ENCODE measurements around the gene THAP8.

THAP8 gene

GRCh38 chr19:36028313-36029041, 25.6 kb downstream of the THAP8 start:
- DNase-seq: no peak

GRCh38 chr19:36027696-36028095, 26.4 kb downstream of the THAP8 start:
- DNase-seq: no peak

- DNase-seq: no peak
Measured at GRCh38 chr19:36026091-36026876, 27.8 kb downstream of the THAP8 start.

GRCh38 chr19:36025541-36025940, 28.5 kb downstream of the THAP8 start:
- no peak for DNase-seq

- no peak for DNase-seq
Measured at GRCh38 chr19:36023432-36023831, 30.7 kb downstream of the THAP8 start.

GRCh38 chr19:36019061-36019670, 34.9 kb downstream of the THAP8 start:
- DNase-seq: no peak

GRCh38 chr19:36014012-36014924, 39.8 kb downstream of the THAP8 start, which contains the start of gene ALKBH6:
Gene ALKBH6 (minus strand): TSS chr19:36014213. CDS start chr19:36013397, 816 bp downstream.
- DNase-seq: peak; percentile 98 to 99

- no peak for DNase-seq
Measured at GRCh38 chr19:36013280-36014011, 40.6 kb downstream of the THAP8 start.

- no peak for DNase-seq
Measured at GRCh38 chr19:36010402-36010801, 43.7 kb downstream of the THAP8 start.

GRCh38 chr19:36009633-36010379, 44.3 kb downstream of the THAP8 start:
- DNase-seq: no peak

GRCh38 chr19:36009220-36009619, 44.9 kb downstream of the THAP8 start:
- no peak for DNase-seq

GRCh38 chr19:36008336-36008978, 45.6 kb downstream of the THAP8 start, which contains the start of gene SYNE4:
Gene SYNE4 (minus strand): TSS chr19:36008813. CDS start chr19:36008681, 132 bp downstream.
- peak; percentile 75 to 80 for DNase-seq

GRCh38 chr19:36006955-36007354, 47.1 kb downstream of the THAP8 start:
- no peak for DNase-seq

- DNase-seq: no peak
Measured at GRCh38 chr19:36003284-36003683, 50.8 kb downstream of the THAP8 start.

GRCh38 chr19:36001605-36002004, 52.5 kb downstream of the THAP8 start:
- DNase-seq: no peak

- no peak for DNase-seq
Measured at GRCh38 chr19:35996777-35997176, 57.3 kb downstream of the THAP8 start.

GRCh38 chr19:35995048-35995993, 58.8 kb downstream of the THAP8 start, which contains the start of gene SDHAF1:
Gene SDHAF1 (plus strand): TSS chr19:35995188. CDS start chr19:35995275, 87 bp downstream.
- DNase-seq: peak; percentile 55 to 99

- no peak for DNase-seq
Measured at GRCh38 chr19:35993923-35994598, 60.0 kb downstream of the THAP8 start.
